GM23338 (cell line): ENCODE results near the gene TMED10. TPM values are rescaled to one million over a fixed set of nuclear protein-coding genes. Genes with fewer than 3 reads are reported as not detected.

Source experiments
- ATAC-seq: fragments of 200-7000 bp; cut with Tn5 transposase; 3 replicates; pipeline ENCODE4 v1.9.1; 2020
- DNase-seq: peaks from one replicate; pipeline ENCODE4 v3.0.0-alpha.2; 2015; ENCODE audit warnings: low spot score
- H2AFZ ChIP-seq: fragments of 200-600 bp; sonication (generic); 2 replicates; pipeline ENCODE4 v1.8.0; 2016; ENCODE audit warnings: antibody characterized with exemption, mild to moderate bottlenecking, moderate library complexity
- H3F3A ChIP-seq: fragments of 200-600 bp; sonication (generic); replicated peaks from 2 replicates; pipeline ENCODE4 v1.8.0; 2017; ENCODE audit warnings: antibody characterized with exemption, mixed run types, low read depth
- H3K27ac ChIP-seq: fragments of 200-600 bp; sonication (generic); 2 replicates; pipeline ENCODE4 v1.6.1; 2016; ENCODE audit warnings: low read depth
- H3K27me3 ChIP-seq: fragments of 200-600 bp; sonication (generic); 2 replicates; pipeline ENCODE4 v1.8.0; 2016; ENCODE audit warnings: mild to moderate bottlenecking, mixed run types, moderate library complexity; ENCODE audit not compliant: insufficient read depth
- H3K36me3 ChIP-seq: fragments of 200-600 bp; sonication (generic); 2 replicates; pipeline ENCODE4 v1.8.0; 2016; ENCODE audit warnings: mild to moderate bottlenecking; ENCODE audit not compliant: insufficient read depth
- H3K4me1 ChIP-seq: fragments of 200-600 bp; sonication (generic); 2 replicates; pipeline ENCODE4 v1.8.0; 2016; ENCODE audit warnings: mild to moderate bottlenecking, moderate library complexity; ENCODE audit not compliant: insufficient read depth
- H3K4me2 ChIP-seq: fragments of 200-600 bp; sonication (generic); 2 replicates; pipeline ENCODE4 v1.7.1; 2017; ENCODE audit warnings: mixed run types
- H3K4me3 ChIP-seq: fragments of 200-600 bp; sonication (generic); 2 replicates; pipeline ENCODE4 v1.6.1; 2016; ENCODE audit warnings: mixed run types
- H3K79me2 ChIP-seq: fragments of 200-600 bp; sonication (generic); replicated peaks from 2 replicates; pipeline ENCODE4 v1.8.0; 2017; ENCODE audit warnings: mild to moderate bottlenecking; ENCODE audit not compliant: insufficient read depth
- H3K9me2 ChIP-seq: fragments of 200-600 bp; sonication (generic); 2 replicates; pipeline ENCODE4 v1.8.0; 2017; ENCODE audit not compliant: insufficient read depth
- H4K20me1 ChIP-seq: fragments of 200-600 bp; sonication (generic); replicated peaks from 2 replicates; pipeline ENCODE4 v1.8.0; 2017; ENCODE audit warnings: mild to moderate bottlenecking; ENCODE audit not compliant: insufficient read depth
- H3K27ac Mint-ChIP-seq: 2 replicates; pipeline ENCODE4 v1.8.0; 2020; ENCODE audit warnings: inconsistent platforms, mild to moderate bottlenecking, moderate library complexity, mixed read lengths
- H3K27me3 Mint-ChIP-seq: 3 replicates; pipeline ENCODE4 v1.8.0; 2022; ENCODE audit warnings: low read depth, mild to moderate bottlenecking, moderate library complexity, mixed read lengths, inconsistent platforms; ENCODE audit not compliant: insufficient read depth, poor library complexity
- H3K36me3 Mint-ChIP-seq: 3 replicates; pipeline ENCODE4 v1.8.0; 2021; ENCODE audit warnings: low read depth, mild to moderate bottlenecking, inconsistent platforms, moderate library complexity, mixed read lengths
- H3K4me1 Mint-ChIP-seq: 3 replicates; pipeline ENCODE4 v1.8.0; 2020; ENCODE audit warnings: mild to moderate bottlenecking, inconsistent platforms, mixed read lengths
- H3K4me3 Mint-ChIP-seq: 3 replicates; pipeline ENCODE4 v1.8.0; 2021; ENCODE audit warnings: moderate library complexity, mild to moderate bottlenecking, inconsistent platforms, mixed read lengths
- H3K9me3 Mint-ChIP-seq: 3 replicates; pipeline ENCODE4 v1.8.0; 2020; ENCODE audit warnings: moderate library complexity, mild to moderate bottlenecking, inconsistent platforms, mixed read lengths
- CREB1 ChIP-seq: fragments of 250-450 bp; sonication (Bioruptor Pico); IDR thresholded peaks from 2 replicates; pipeline ENCODE4 v1.5.0; 2020; ENCODE audit warnings: low read depth, mild to moderate bottlenecking, moderate library complexity
- CTCF ChIP-seq, 2 experiments: fragments of 200-600 bp in 1 of 2; sonication (generic) in 1 of 2; conservative IDR thresholded peaks; 2 replicates each; pipeline versions ENCODE4 v1.5.1 to v1.6.1; 2016 to 2017; ENCODE audit warnings: antibody characterized with exemption in 2 of 2, low read depth in 2 of 2, mild to moderate bottlenecking in 2 of 2, moderate library complexity in 1 of 2
- ETS1 ChIP-seq: IDR thresholded peaks from 2 replicates; pipeline ENCODE4 v1.6.1; 2016; ENCODE audit warnings: antibody characterized with exemption
- EZH2 ChIP-seq: fragments of 200-600 bp; sonication (generic); IDR thresholded peaks from one replicate; pipeline ENCODE4 v1.8.0; 2017; ENCODE audit warnings: antibody characterized with exemption, mild to moderate bottlenecking, low read depth; ENCODE audit not compliant: unreplicated experiment
- EZH2phosphoT487 ChIP-seq: fragments of 200-600 bp; sonication (generic); IDR thresholded peaks from one replicate; pipeline ENCODE4 v1.8.1; 2018; ENCODE audit warnings: antibody characterized with exemption; ENCODE audit not compliant: unreplicated experiment
- JUNB ChIP-seq: IDR thresholded peaks from one replicate; pipeline ENCODE4 v1.6.1; 2016; ENCODE audit warnings: antibody characterized with exemption; ENCODE audit not compliant: unreplicated experiment
- NANOG ChIP-seq: IDR thresholded peaks from 2 replicates; pipeline ENCODE4 v1.6.1; 2016; ENCODE audit warnings: antibody characterized with exemption, borderline replicate concordance
- POLR2AphosphoS5 ChIP-seq: IDR thresholded peaks from 2 replicates; pipeline ENCODE4 v1.6.1; 2016; ENCODE audit warnings: antibody characterized with exemption, low read depth
- REST ChIP-seq: IDR thresholded peaks from one replicate; pipeline ENCODE4 v1.6.1; 2018; ENCODE audit warnings: antibody characterized with exemption; ENCODE audit not compliant: unreplicated experiment
- STAT1 ChIP-seq: IDR thresholded peaks from one replicate; pipeline ENCODE4 v1.6.1; 2016; ENCODE audit warnings: antibody characterized with exemption; ENCODE audit not compliant: unreplicated experiment
- ZNF114 ChIP-seq: fragments of 250-450 bp; sonication (Bioruptor Pico); IDR thresholded peaks from 2 replicates; pipeline ENCODE4 v1.5.0; 2020; ENCODE audit warnings: mild to moderate bottlenecking, moderate library complexity
- ZNF331 ChIP-seq: fragments of 250-450 bp; sonication (Bioruptor Pico); IDR thresholded peaks from 2 replicates; pipeline ENCODE4 v1.5.0; 2020; ENCODE audit warnings: low read depth, mild to moderate bottlenecking, moderate library complexity
- ZNF462 ChIP-seq: fragments of 250-450 bp; sonication (Bioruptor Pico); IDR thresholded peaks from 2 replicates; pipeline ENCODE4 v1.5.0; 2020; ENCODE audit warnings: mild to moderate bottlenecking, moderate library complexity
- polyA plus RNA-seq: library from polyadenylated mRNA; unstranded; fragments of >200 nt; fragmentation: Nextera tagmentation; extraction: Ambion mirVana; gene quantifications from 2 replicates; pipeline ENCODE4 v1.2.1, GENCODE V29; 2016
- total RNA-seq: library from RNA; depleted of rRNA; stranded (reverse); fragments of >200 nt; shearing (Covaris generic); gene quantifications from 2 replicates; pipeline ENCODE4 v1.2.3, GENCODE V29; 2014

The TMED10 gene
- total and polyA plus RNA-seq, 2 experiments from 2014 or later = 180 to 196 TPM

GRCh38 chr14:75175677-75176141, 703 bp downstream of the TMED10 start:
- peak overlapping the region; percentile 99 for H3K27ac Mint-ChIP-seq
- Histone ChIP-seq H3K27me3 (no peaks in the 10 kb centered on the region), H3K4me2 (peak overlapping the region; percentile 85), H2AFZ (no peak overlapping the region), H3K27ac (peak overlapping the region; percentile 48), H3K79me2 (peaks cover 52% of the 10 kb centered on the region), H3K4me3 (peak overlapping the region; percentile 68), H4K20me1 (peaks cover 22% of the 10 kb centered on the region), H3K4me1 (peaks cover 7% of the 10 kb centered on the region), H3F3A (no peaks in the 10 kb centered on the region), H3K36me3 (no peaks in the 10 kb centered on the region), H3K9me2 (no peaks in the 10 kb centered on the region)
- no peaks in the 10 kb centered on the region for H3K9me3 Mint-ChIP-seq
- H3K36me3 Mint-ChIP-seq = no peaks in the 10 kb centered on the region
- no peak for TF ChIP-seq NANOG
- TF ChIP-seq ZNF114 (CRISPR knock-in tag) = no peak
- no peak for TF ChIP-seq EZH2
- TF ChIP-seq POLR2AphosphoS5 = no peak
- no peak for TF ChIP-seq EZH2phosphoT487
- TF ChIP-seq STAT1 = no peak
- TF ChIP-seq CTCF (conservative IDR thresholded peaks at IDR 0.05; ENCODE audit: low read depth in 2 of 2) = no peak
- no peak for TF ChIP-seq JUNB
- no peak for TF ChIP-seq ZNF462
- no peak for TF ChIP-seq ZNF331 (CRISPR knock-in tag)
- TF ChIP-seq ETS1 = no peak
- TF ChIP-seq REST = no peak
- TF ChIP-seq CREB1 (CRISPR knock-in tag) = no peak
- H3K4me1 Mint-ChIP-seq = peaks cover 23% of the 10 kb centered on the region
- H3K4me3 Mint-ChIP-seq = peak overlapping the region; percentile 92
- H3K27me3 Mint-ChIP-seq = peaks cover 6% of the 10 kb centered on the region
- DNase-seq = no peak
- ATAC-seq = no peak
